COLO668 (cell line): ENCODE data around the gene TCTN2.

Experiments
- DNase-seq: peaks from one replicate; lab custom pipeline; 2025; ENCODE audit not compliant: unreplicated experiment; lab: John Stamatoyannopoulos, UW

TCTN2 gene

GRCh38 chr12:123683964-123684363 lies 13.1 kb downstream of the TCTN2 start:
- no peak for DNase-seq

- DNase-seq, result no peak
Observed at GRCh38 chr12:123686636-123687190, 15.8 kb downstream of the TCTN2 start.

- DNase-seq, result no peak
Observed at GRCh38 chr12:123690191-123690840, 19.4 kb downstream of the TCTN2 start.

- DNase-seq, result no peak
Observed at GRCh38 chr12:123696207-123696606, 25.3 kb downstream of the TCTN2 start.

GRCh38 chr12:123696646-123697045 lies 25.7 kb downstream of the TCTN2 start:
- no peak for DNase-seq

- DNase-seq, result no peak
Observed at GRCh38 chr12:123705935-123706334, 35.0 kb downstream of the TCTN2 start.

GRCh38 chr12:123707466-123707865 lies 36.6 kb downstream of the TCTN2 start:
- DNase-seq, result no peak

GRCh38 chr12:123712780-123713319 lies 41.9 kb downstream of the TCTN2 start:
- peak; percentile 28 for DNase-seq

- DNase-seq, result peak; percentile 20
Observed at GRCh38 chr12:123713398-123713797, 42.5 kb downstream of the TCTN2 start.

GRCh38 chr12:123713823-123714585 lies 43.1 kb downstream of the TCTN2 start:
- DNase-seq, result peak; percentile 11

- no peak for DNase-seq
Observed at GRCh38 chr12:123715195-123715594, 44.3 kb downstream of the TCTN2 start.

- no peak for DNase-seq
Observed at GRCh38 chr12:123717350-123717749, 46.4 kb downstream of the TCTN2 start.

GRCh38 chr12:123720141-123720814 lies 49.4 kb downstream of the TCTN2 start:
- no peak for DNase-seq

GRCh38 chr12:123721245-123721644 lies 50.3 kb downstream of the TCTN2 start:
- DNase-seq, result no peak

- DNase-seq, result no peak
Observed at GRCh38 chr12:123723011-123723410, 52.1 kb downstream of the TCTN2 start.

GRCh38 chr12:123723765-123724164 lies 52.9 kb downstream of the TCTN2 start:
- no peak for DNase-seq

GRCh38 chr12:123726244-123726643 lies 55.3 kb downstream of the TCTN2 start:
- DNase-seq, result no peak

- no peak for DNase-seq
Observed at GRCh38 chr12:123726962-123727361, 56.0 kb downstream of the TCTN2 start.

- no peak for DNase-seq
Observed at GRCh38 chr12:123727878-123728277, 57.0 kb downstream of the TCTN2 start.

GRCh38 chr12:123731596-123731995 lies 60.7 kb downstream of the TCTN2 start:
- DNase-seq, result no peak

GRCh38 chr12:123732251-123732650 lies 61.3 kb downstream of the TCTN2 start:
- no peak for DNase-seq
